GM12878 (cell line): Measurements from ENCODE around the gene BANP. TPM values are rescaled to one million over a fixed set of nuclear protein-coding genes. Genes with fewer than 3 reads are reported as not detected.

Experiments used
- ATF3 ChIP-seq: IDR thresholded peaks from 2 replicates; pipeline ENCODE4 v1.6.1; 2011; ENCODE audit warnings: low read depth, mild to moderate bottlenecking, low read length, moderate library complexity, borderline replicate concordance; ENCODE audit errors: extremely low read depth
- CBX5 ChIP-seq: sonication (generic); IDR thresholded peaks from 2 replicates; pipeline ENCODE4 v1.6.1; 2016; ENCODE audit warnings: low read depth, moderate library complexity, mild to moderate bottlenecking, inconsistent platforms
- CUX1 ChIP-seq: IDR thresholded peaks from 2 replicates; pipeline ENCODE4 v1.6.1; 2012; ENCODE audit warnings: improper control_type of control experiment, low read depth, low read length; ENCODE audit not compliant: insufficient replicate concordance
- FOXK2 ChIP-seq: fragments of 450-650 bp; IDR thresholded peaks from 2 replicates; pipeline ENCODE4 v1.6.1; 2017; ENCODE audit warnings: mild to moderate bottlenecking, moderate library complexity
- HSF1 ChIP-seq: fragments of 150-350 bp; IDR thresholded peaks from 2 replicates; pipeline ENCODE4 v1.6.1; 2014; ENCODE audit warnings: mild to moderate bottlenecking, low read depth, low read length
- KDM1A ChIP-seq: fragments of 200-600 bp; sonication (generic); IDR thresholded peaks from 2 replicates; pipeline ENCODE4 v1.6.1; 2016; ENCODE audit warnings: borderline replicate concordance
- MYB ChIP-seq: fragments of 150-350 bp; IDR thresholded peaks from 2 replicates; pipeline ENCODE4 v1.6.1; 2014; ENCODE audit warnings: mild to moderate bottlenecking, low read depth, low read length, borderline replicate concordance
- NR2F1 ChIP-seq: fragments of 450-650 bp; conservative IDR thresholded peaks from 2 replicates; pipeline ENCODE4 v1.6.1; 2017; ENCODE audit warnings: mild to moderate bottlenecking
- PRDM15 ChIP-seq: fragments of 450-650 bp; formaldehyde crosslinking; IDR thresholded peaks from 2 replicates; pipeline ENCODE4 v1.4.0; 2020; ENCODE audit warnings: mild to moderate bottlenecking, moderate library complexity
- RAD51 ChIP-seq: fragments of 450-650 bp; IDR thresholded peaks from 2 replicates; pipeline ENCODE4 v1.6.1; 2016; ENCODE audit warnings: moderate library complexity, mild to moderate bottlenecking, inconsistent platforms
- SP1 ChIP-seq: IDR thresholded peaks from one replicate; pipeline ENCODE4 v1.6.1; 2011; ENCODE audit warnings: low read depth, low read length
- SREBF2 ChIP-seq: IDR thresholded peaks from 2 replicates; pipeline ENCODE4 v1.6.1; 2012; ENCODE audit warnings: mild to moderate bottlenecking, low read length
- TAF1 ChIP-seq: IDR thresholded peaks from 2 replicates; pipeline ENCODE4 v1.6.1; 2011; ENCODE audit warnings: mild to moderate bottlenecking, low read depth, low read length, borderline replicate concordance
- TCF7 ChIP-seq: IDR thresholded peaks from 2 replicates; pipeline ENCODE4 v1.6.1; 2014; ENCODE audit warnings: antibody characterized with exemption, borderline replicate concordance
- ZBTB4 ChIP-seq: fragments of 450-650 bp; formaldehyde crosslinking; IDR thresholded peaks from 2 replicates; pipeline ENCODE4 v1.4.0; 2022; ENCODE audit warnings: mild to moderate bottlenecking, moderate library complexity
- ZNF274 ChIP-seq: IDR thresholded peaks from one replicate; pipeline ENCODE4 v1.8.0; 2011; ENCODE audit not compliant: insufficient read length, insufficient read depth
- polyA plus RNA-seq, 11 experiments: library from polyadenylated mRNA; depleted of rRNA in 4 of 11; unstranded in 6 of 11; stranded (reverse) in 5 of 11; fragments of >200 nt; fragmentation: Nextera tagmentation in 4 of 11; fragmentation: Illumina TruSeq in 1 of 11; extraction: Ambion mirVana in 4 of 11; extraction: Trizol in 1 of 11; gene quantifications; 1 replicate in 1 of 11; 2 replicates in 10 of 11; pipeline versions ENCODE4 v1.2.1 to v1.2.3, GENCODE V29; 2011 to 2016; ENCODE audit warnings: inconsistent platforms in 2 of 11, missing spikeins in 2 of 11, low read depth in 1 of 11
- total RNA-seq, 4 experiments: library from RNA; depleted of rRNA in 3 of 4; stranded (reverse); fragments of >200 nt in 3 of 4; fragmentation: Illumina TruSeq in 1 of 4; extraction: Trizol in 1 of 4; gene quantifications; 2 replicates each; pipeline versions ENCODE4 v1.2.1 to v1.2.3, GENCODE V29; 2013 to 2021

The BANP gene
- total and polyA plus RNA-seq, 10 of the 15 experiments (the other 5 are each of a cell fraction or from before 2014, with no cell fraction given): 3.9 to 21.9 (median 12.2) TPM

GRCh38 chr16:87948119-87948545 lies 3.1 kb upstream of the BANP start (continued):
- no peak for TF ChIP-seq KDM1A
- TF ChIP-seq TCF7: no peak
- peak; percentile 80; the same call in 1 of the 2 replicates for TF ChIP-seq HSF1
- no peak for TF ChIP-seq MYB
- TF ChIP-seq RAD51: no peak
- TF ChIP-seq NR2F1: peak; percentile 90
- no peak for TF ChIP-seq ZNF274
- 0 out of 2 replicates have a peak, but pooled peaks have one; percentile 34 for TF ChIP-seq FOXK2
- no peak for TF ChIP-seq PRDM15 (CRISPR knock-in tag)
- TF ChIP-seq SREBF2: no peak
- no peak for TF ChIP-seq TAF1
- TF ChIP-seq ZBTB4 (CRISPR knock-in tag): no peak
- no peak for TF ChIP-seq SP1
- no peak for TF ChIP-seq CUX1
- TF ChIP-seq CBX5: no peak
- TF ChIP-seq ATF3: no peak
